ENCODE measurements around the gene WNK2.

DNA sequence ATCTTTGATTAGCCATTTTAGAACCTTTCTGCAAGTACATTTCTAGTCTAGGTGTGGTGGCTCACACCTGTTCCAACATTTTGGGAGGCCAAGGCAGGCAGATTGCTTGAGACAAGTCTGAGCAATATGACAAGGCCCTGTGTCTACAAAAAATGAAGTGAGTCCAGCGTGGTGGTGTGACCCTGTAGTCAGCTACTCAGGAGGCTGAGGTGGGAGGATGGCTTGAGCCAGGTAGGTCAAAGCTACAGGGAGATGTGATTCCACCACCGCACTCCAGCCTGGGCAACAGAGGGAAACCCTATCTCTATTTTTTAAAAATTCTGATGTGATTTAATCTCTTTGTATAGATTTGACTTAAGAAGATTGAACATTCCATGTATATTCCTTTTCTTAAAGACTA is 171.9 kb downstream of the WNK2 start:
- TF ChIP-seq CTCF (IDR thresholded peaks at IDR 0.05; ENCODE audit: low read depth, low read length): no peak
- TF ChIP-seq EZH2phosphoT487 (IDR thresholded peaks at IDR 0.05; ENCODE audit: low read depth): no peak

Data from OCI-LY3 (cell line).